GM18498 (cell line): Measurements from ENCODE around the gene SERINC1.

Experiments
- ATAC-seq: cut with Tn5 transposase; IDR thresholded peaks from one replicate; pipeline ENCODE4 v1.9.1; 2021; ENCODE audit warnings: mild to moderate bottlenecking, moderate library complexity; ENCODE audit not compliant: unreplicated experiment

Gene SERINC1

GRCh38 chr6:122438975-122439374 lies 32.6 kb downstream of the SERINC1 start:
- ATAC-seq: no peak

GRCh38 chr6:122432816-122433215 lies 38.8 kb downstream of the SERINC1 start:
- no peak for ATAC-seq

GRCh38 chr6:122431780-122432179 lies 39.8 kb downstream of the SERINC1 start:
- no peak for ATAC-seq

- no peak for ATAC-seq
Observed at GRCh38 chr6:122429323-122429722, 42.3 kb downstream of the SERINC1 start.

- ATAC-seq: no peak
Observed at GRCh38 chr6:122428781-122429180, 42.8 kb downstream of the SERINC1 start.

GRCh38 chr6:122426597-122426996 lies 45.0 kb downstream of the SERINC1 start:
- ATAC-seq: no peak

GRCh38 chr6:122423734-122424133 lies 47.9 kb downstream of the SERINC1 start:
- ATAC-seq: no peak

- peak; percentile 79 for ATAC-seq
Observed at GRCh38 chr6:122422614-122423267, 48.9 kb downstream of the SERINC1 start.

- ATAC-seq: no peak
Observed at GRCh38 chr6:122422003-122422402, 49.6 kb downstream of the SERINC1 start.

- ATAC-seq: no peak
Observed at GRCh38 chr6:122416825-122417224, 54.8 kb downstream of the SERINC1 start.

- ATAC-seq: no peak
Observed at GRCh38 chr6:122412001-122412400, 59.6 kb downstream of the SERINC1 start.

- ATAC-seq: no peak
Observed at GRCh38 chr6:122408702-122409458, 62.7 kb downstream of the SERINC1 start.

GRCh38 chr6:122408240-122408639 lies 63.4 kb downstream of the SERINC1 start:
- ATAC-seq: no peak

- no peak for ATAC-seq
Observed at GRCh38 chr6:122407712-122408111, 63.9 kb downstream of the SERINC1 start.

- no peak for ATAC-seq
Observed at GRCh38 chr6:122406187-122406586, 65.4 kb downstream of the SERINC1 start.

GRCh38 chr6:122405417-122405816 lies 66.2 kb downstream of the SERINC1 start:
- no peak for ATAC-seq

- ATAC-seq: no peak
Observed at GRCh38 chr6:122404444-122404843, 67.2 kb downstream of the SERINC1 start.

- no peak for ATAC-seq
Observed at GRCh38 chr6:122401104-122401503, 70.5 kb downstream of the SERINC1 start.

GRCh38 chr6:122400462-122401089 lies 71.0 kb downstream of the SERINC1 start:
- no peak for ATAC-seq

GRCh38 chr6:122400121-122400450 lies 71.5 kb downstream of the SERINC1 start:
- no peak for ATAC-seq

GRCh38 chr6:122399348-122400120 lies 72.1 kb downstream of the SERINC1 start, which contains the start of gene HSF2:
Gene HSF2, plus strand, starts transcription at chr6:122399652. Its CDS starts 86 bp downstream, at chr6:122399738.
- ATAC-seq: peak; percentile 99
